WTC11 (cell line): Measurements from ENCODE around the gene SCN4B.

Experiments used
- CREM ChIP-seq: sonication (generic); formaldehyde crosslinking; IDR thresholded peaks from 2 replicates; pipeline ENCODE4 v1.8.1; 2022; ENCODE audit warnings: mild to moderate bottlenecking, missing genetic modification reagents, moderate library complexity
- FOXK1 ChIP-seq: sonication (generic); formaldehyde crosslinking; IDR thresholded peaks from 2 replicates; pipeline ENCODE4 v1.8.0; 2022; ENCODE audit warnings: mild to moderate bottlenecking, moderate library complexity, missing genetic modification reagents
- NFATC4 ChIP-seq: fragments of 250-450 bp; sonication (Bioruptor Pico); IDR thresholded peaks from 2 replicates; pipeline ENCODE4 v1.9.0; 2021; ENCODE audit warnings: mild to moderate bottlenecking
- NFYB ChIP-seq: sonication (generic); formaldehyde crosslinking; conservative IDR thresholded peaks from 2 replicates; pipeline ENCODE4 v1.8.0; 2022; ENCODE audit warnings: low read depth, missing genetic modification reagents
- RORB ChIP-seq: fragments of 250-450 bp; sonication (Bioruptor Pico); IDR thresholded peaks from 2 replicates; pipeline ENCODE4 v1.9.0; 2021; ENCODE audit warnings: mild to moderate bottlenecking
- SP1 ChIP-seq: sonication (generic); formaldehyde crosslinking; conservative IDR thresholded peaks from 2 replicates; pipeline ENCODE4 v1.8.1; 2022; ENCODE audit warnings: missing genetic modification reagents
- ZSCAN18 ChIP-seq: fragments of 250-450 bp; sonication (Bioruptor Pico); IDR thresholded peaks from 2 replicates; pipeline ENCODE4 v2.1.2; 2022; ENCODE audit warnings: mild to moderate bottlenecking, moderate library complexity
- TF ChIP-seq, protein P1 (sequence below): fragments of 200-600 bp; IDR thresholded peaks from 2 replicates; pipeline ENCODE4 v1.8.0; 2022; ENCODE audit warnings: antibody characterized with exemption
- TF ChIP-seq, protein P2 (sequence below): sonication (generic); formaldehyde crosslinking; IDR thresholded peaks from 2 replicates; pipeline ENCODE4 v1.8.1; 2022; ENCODE audit warnings: mild to moderate bottlenecking, moderate library complexity, missing genetic modification reagents
- TF ChIP-seq, protein P3 (sequence below): sonication (generic); formaldehyde crosslinking; IDR thresholded peaks from 2 replicates; pipeline ENCODE4 v1.8.1; 2023; ENCODE audit warnings: mild to moderate bottlenecking, missing genetic modification reagents, moderate library complexity
- TF ChIP-seq, protein P4 (sequence below): sonication (generic); formaldehyde crosslinking; IDR thresholded peaks from 2 replicates; pipeline ENCODE4 v1.8.1; 2022; ENCODE audit warnings: missing genetic modification reagents, borderline replicate concordance
- TF ChIP-seq, protein P5 (sequence below): sonication (generic); formaldehyde crosslinking; IDR thresholded peaks from 2 replicates; pipeline ENCODE4 v1.8.1; 2023; ENCODE audit warnings: mild to moderate bottlenecking, missing genetic modification reagents

- TF ChIP-seq CREM (no peak), NFATC4 (CRISPR knock-in tag) (no peak), ZSCAN18 (CRISPR knock-in tag) (no peak), NFYB (no peak), FOXK1 (CRISPR knock-in tag) (no peak), SP1 (CRISPR knock-in tag) (no peak), RORB (CRISPR knock-in tag) (no peak)
- TF ChIP-seq, protein P1, sequence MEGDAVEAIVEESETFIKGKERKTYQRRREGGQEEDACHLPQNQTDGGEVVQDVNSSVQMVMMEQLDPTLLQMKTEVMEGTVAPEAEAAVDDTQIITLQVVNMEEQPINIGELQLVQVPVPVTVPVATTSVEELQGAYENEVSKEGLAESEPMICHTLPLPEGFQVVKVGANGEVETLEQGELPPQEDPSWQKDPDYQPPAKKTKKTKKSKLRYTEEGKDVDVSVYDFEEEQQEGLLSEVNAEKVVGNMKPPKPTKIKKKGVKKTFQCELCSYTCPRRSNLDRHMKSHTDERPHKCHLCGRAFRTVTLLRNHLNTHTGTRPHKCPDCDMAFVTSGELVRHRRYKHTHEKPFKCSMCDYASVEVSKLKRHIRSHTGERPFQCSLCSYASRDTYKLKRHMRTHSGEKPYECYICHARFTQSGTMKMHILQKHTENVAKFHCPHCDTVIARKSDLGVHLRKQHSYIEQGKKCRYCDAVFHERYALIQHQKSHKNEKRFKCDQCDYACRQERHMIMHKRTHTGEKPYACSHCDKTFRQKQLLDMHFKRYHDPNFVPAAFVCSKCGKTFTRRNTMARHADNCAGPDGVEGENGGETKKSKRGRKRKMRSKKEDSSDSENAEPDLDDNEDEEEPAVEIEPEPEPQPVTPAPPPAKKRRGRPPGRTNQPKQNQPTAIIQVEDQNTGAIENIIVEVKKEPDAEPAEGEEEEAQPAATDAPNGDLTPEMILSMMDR = no peak
- TF ChIP-seq, protein P2, sequence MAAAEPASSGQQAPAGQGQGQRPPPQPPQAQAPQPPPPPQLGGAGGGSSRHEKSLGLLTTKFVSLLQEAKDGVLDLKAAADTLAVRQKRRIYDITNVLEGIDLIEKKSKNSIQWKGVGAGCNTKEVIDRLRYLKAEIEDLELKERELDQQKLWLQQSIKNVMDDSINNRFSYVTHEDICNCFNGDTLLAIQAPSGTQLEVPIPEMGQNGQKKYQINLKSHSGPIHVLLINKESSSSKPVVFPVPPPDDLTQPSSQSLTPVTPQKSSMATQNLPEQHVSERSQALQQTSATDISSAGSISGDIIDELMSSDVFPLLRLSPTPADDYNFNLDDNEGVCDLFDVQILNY = no peak
- TF ChIP-seq, protein P3, sequence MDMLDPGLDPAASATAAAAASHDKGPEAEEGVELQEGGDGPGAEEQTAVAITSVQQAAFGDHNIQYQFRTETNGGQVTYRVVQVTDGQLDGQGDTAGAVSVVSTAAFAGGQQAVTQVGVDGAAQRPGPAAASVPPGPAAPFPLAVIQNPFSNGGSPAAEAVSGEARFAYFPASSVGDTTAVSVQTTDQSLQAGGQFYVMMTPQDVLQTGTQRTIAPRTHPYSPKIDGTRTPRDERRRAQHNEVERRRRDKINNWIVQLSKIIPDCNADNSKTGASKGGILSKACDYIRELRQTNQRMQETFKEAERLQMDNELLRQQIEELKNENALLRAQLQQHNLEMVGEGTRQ (CRISPR knock-in tag) = no peak
- TF ChIP-seq, protein P4, sequence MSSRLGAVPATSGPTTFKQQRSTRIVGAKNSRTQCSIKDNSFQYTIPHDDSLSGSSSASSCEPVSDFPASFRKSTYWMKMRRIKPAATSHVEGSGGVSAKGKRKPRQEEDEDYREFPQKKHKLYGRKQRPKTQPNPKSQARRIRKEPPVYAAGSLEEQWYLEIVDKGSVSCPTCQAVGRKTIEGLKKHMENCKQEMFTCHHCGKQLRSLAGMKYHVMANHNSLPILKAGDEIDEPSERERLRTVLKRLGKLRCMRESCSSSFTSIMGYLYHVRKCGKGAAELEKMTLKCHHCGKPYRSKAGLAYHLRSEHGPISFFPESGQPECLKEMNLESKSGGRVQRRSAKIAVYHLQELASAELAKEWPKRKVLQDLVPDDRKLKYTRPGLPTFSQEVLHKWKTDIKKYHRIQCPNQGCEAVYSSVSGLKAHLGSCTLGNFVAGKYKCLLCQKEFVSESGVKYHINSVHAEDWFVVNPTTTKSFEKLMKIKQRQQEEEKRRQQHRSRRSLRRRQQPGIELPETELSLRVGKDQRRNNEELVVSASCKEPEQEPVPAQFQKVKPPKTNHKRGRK (CRISPR knock-in tag) = no peak
- TF ChIP-seq, protein P5, sequence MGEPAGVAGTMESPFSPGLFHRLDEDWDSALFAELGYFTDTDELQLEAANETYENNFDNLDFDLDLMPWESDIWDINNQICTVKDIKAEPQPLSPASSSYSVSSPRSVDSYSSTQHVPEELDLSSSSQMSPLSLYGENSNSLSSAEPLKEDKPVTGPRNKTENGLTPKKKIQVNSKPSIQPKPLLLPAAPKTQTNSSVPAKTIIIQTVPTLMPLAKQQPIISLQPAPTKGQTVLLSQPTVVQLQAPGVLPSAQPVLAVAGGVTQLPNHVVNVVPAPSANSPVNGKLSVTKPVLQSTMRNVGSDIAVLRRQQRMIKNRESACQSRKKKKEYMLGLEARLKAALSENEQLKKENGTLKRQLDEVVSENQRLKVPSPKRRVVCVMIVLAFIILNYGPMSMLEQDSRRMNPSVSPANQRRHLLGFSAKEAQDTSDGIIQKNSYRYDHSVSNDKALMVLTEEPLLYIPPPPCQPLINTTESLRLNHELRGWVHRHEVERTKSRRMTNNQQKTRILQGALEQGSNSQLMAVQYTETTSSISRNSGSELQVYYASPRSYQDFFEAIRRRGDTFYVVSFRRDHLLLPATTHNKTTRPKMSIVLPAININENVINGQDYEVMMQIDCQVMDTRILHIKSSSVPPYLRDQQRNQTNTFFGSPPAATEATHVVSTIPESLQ (CRISPR knock-in tag) = no peak
Observed at GRCh38 chr11:118169300-118170140, 16.9 kb upstream of the SCN4B start.
